ENCODE results near the gene TMEM201. TPM values are rescaled to one million over a fixed set of nuclear protein-coding genes. Genes with fewer than 3 reads are reported as not detected.
A peak's percentile ranks its signal among the peaks of the same experiment; 100 is the strongest.

Gene TMEM201, protein sequence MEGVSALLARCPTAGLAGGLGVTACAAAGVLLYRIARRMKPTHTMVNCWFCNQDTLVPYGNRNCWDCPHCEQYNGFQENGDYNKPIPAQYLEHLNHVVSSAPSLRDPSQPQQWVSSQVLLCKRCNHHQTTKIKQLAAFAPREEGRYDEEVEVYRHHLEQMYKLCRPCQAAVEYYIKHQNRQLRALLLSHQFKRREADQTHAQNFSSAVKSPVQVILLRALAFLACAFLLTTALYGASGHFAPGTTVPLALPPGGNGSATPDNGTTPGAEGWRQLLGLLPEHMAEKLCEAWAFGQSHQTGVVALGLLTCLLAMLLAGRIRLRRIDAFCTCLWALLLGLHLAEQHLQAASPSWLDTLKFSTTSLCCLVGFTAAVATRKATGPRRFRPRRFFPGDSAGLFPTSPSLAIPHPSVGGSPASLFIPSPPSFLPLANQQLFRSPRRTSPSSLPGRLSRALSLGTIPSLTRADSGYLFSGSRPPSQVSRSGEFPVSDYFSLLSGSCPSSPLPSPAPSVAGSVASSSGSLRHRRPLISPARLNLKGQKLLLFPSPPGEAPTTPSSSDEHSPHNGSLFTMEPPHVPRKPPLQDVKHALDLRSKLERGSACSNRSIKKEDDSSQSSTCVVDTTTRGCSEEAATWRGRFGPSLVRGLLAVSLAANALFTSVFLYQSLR
- 10 to 100 TPM; 11.6 to 14.6 (median 11.9) TPM for total RNA-seq

DNA sequence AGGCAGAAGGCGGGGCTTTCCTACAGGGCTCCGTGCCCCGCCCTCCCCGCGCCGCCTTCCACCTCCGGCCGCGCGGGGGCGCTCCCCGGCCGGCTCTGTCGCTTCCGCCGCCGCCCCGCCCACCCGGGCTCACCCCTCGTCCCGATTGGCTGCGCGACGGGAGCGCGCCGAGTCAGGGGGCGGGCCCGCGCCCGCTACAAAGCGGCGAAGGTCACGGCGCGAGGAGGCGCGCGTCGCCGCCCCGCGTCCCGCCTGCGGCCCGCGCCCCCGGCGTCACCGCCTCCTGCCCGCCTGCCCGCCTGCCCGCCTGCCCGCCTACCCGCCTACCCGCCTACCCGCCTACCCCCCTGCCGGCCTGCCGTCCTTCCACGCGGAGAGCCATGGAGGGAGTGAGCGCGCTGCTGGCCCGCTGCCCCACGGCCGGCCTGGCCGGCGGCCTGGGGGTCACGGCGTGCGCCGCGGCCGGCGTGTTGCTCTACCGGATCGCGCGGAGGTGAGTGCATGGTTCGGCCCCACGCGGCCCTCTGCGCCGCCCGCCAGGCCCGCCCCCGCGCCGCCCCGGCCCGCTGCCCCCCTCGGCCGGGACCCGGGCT lies at the start of gene TMEM201:
Gene TMEM201 (plus strand): TSS at position 361 of the 593 bp plus-strand sequence. CDS start 20 bp downstream, at position 381.
- peaks cover 49% of the 10 kb centered on the region for H3K4me1 ChIP-seq
- WGBS = no CpG with 5 or more reads among the region's 94 CpGs
- DNase-seq (ENCODE audit: low spot score in 2 of 2) = peak; percentile 93 to 94

DNA sequence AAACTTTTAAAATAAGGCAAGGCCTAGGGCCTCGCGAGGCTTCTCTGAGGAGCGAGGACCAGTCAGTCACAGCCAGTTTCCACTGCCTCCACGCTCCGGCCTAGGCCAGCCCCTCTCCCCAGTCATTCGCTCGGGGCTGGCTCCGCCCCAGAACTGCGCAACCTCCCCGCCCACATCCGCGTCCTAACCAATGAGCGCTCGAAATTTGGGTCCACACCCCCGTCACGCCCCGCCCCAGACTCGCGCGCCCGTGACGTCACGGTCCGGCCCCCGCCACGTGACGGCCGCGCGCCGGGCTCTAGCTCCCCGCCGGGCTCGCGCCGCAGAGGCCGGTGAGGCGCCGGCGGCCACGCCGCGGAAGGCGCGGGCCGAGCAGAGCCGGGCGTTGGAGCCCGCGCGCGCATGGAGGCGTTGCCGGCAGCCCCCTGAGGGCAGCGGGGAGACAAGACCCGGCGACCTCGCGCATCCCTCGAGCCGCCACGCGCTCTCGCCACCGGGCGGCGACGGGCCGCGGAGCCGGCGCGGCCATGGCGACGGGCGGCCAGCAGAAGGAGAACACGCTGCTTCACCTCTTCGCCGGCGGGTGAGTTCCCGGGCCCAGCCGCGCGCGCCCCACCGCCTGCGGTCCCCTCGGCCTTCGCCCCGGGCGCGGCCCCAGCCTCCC lies 49.4 kb upstream of the TMEM201 start, which contains the start of gene SLC25A33:
Gene SLC25A33 (plus strand): TSS at position 301 of the 664 bp plus-strand sequence. CDS start 227 bp downstream, at position 528.
- DNase-seq (ENCODE audit: low spot score in 2 of 2) = peak; percentile 97 to 99
- peak within 1 kb of the TSS; percentile 80 for H3K4me3 ChIP-seq
- H3K36me3 ChIP-seq = no peaks in the 10 kb centered on the region
- H3K9me3 ChIP-seq = no peaks in the 10 kb centered on the region
- no peak for TF ChIP-seq POLR2AphosphoS5 (IDR thresholded peaks at IDR 0.05)
- TF ChIP-seq EP300 (IDR thresholded peaks at IDR 0.05) = peak; percentile 41
- peak in 1 of 2 donors; percentile 3 for TF ChIP-seq CTCF (IDR thresholded peaks at IDR 0.05)
- TF ChIP-seq POLR2A (IDR thresholded peaks at IDR 0.05) = peak; percentile 85 to 95
- peaks cover 41% of the 10 kb centered on the region for H3K4me1 ChIP-seq
- 2% methylated on average over 28 of the region's 92 CpGs for WGBS
- no peaks in the 10 kb centered on the region for H3K27me3 ChIP-seq
- H3K27ac ChIP-seq = peak within 1 kb of the TSS; percentile 93

More for the DNA sequence above, at the start of gene TMEM201:
- Histone ChIP-seq H3K36me3 (no peaks in the 10 kb centered on the region), H3K4me3 (peak within 1 kb of the TSS; percentile 83), H3K27me3 (no peaks in the 10 kb centered on the region), H3K9me3 (no peaks in the 10 kb centered on the region), H3K27ac (peak within 1 kb of the TSS; percentile 69)
- TF ChIP-seq EP300 (IDR thresholded peaks at IDR 0.05) = no peak
- peak in 1 of 2 donors; percentile 27 for TF ChIP-seq POLR2A (IDR thresholded peaks at IDR 0.05)
- no peak for TF ChIP-seq POLR2AphosphoS5 (IDR thresholded peaks at IDR 0.05)
- peak in 1 of 2 donors; percentile 98 for TF ChIP-seq CTCF (IDR thresholded peaks at IDR 0.05)

- WGBS = 48% methylated on average over 11 of the region's 61 CpGs
- H3K4me3 ChIP-seq = peak overlapping the region; percentile 80
- TF ChIP-seq POLR2AphosphoS5 (IDR thresholded peaks at IDR 0.05) = no peak
- H3K27ac ChIP-seq = peak overlapping the region; percentile 93
- no peaks in the 10 kb centered on the region for H3K9me3 ChIP-seq
- H3K4me1 ChIP-seq = peaks cover 41% of the 10 kb centered on the region
- peak in 1 of 2 donors; percentile 76 for DNase-seq (ENCODE audit: low spot score in 2 of 2)
- H3K27me3 ChIP-seq = no peaks in the 10 kb centered on the region
- H3K36me3 ChIP-seq = no peaks in the 10 kb centered on the region
These were observed 48.7 kb upstream of the TMEM201 start for GRCh38 chr1:9539829-9540550.

- WGBS = 10% methylated on average over 3 of the region's 3 CpGs
- Histone ChIP-seq H3K9me3 (no peaks in the 10 kb centered on the region), H3K27ac (no peak overlapping the region), H3K4me1 (peaks cover 40% of the 10 kb centered on the region), H3K36me3 (no peaks in the 10 kb centered on the region), H3K27me3 (no peaks in the 10 kb centered on the region), H3K4me3 (no peak overlapping the region)
- no peak for TF ChIP-seq POLR2AphosphoS5 (IDR thresholded peaks at IDR 0.05)
- no peak for TF ChIP-seq POLR2A (IDR thresholded peaks at IDR 0.05)
- no peak for TF ChIP-seq EP300 (IDR thresholded peaks at IDR 0.05)
- TF ChIP-seq CTCF (IDR thresholded peaks at IDR 0.05) = no peak
- DNase-seq (ENCODE audit: low spot score in 2 of 2) = no peak
These were observed 46.3 kb upstream of the TMEM201 start for GRCh38 chr1:9542430-9542829.

GRCh38 chr1:9544926-9545325 lies 43.8 kb upstream of the TMEM201 start:
- 79% methylated on average over 3 of the region's 3 CpGs for WGBS
- no peak for DNase-seq (ENCODE audit: low spot score in 2 of 2)
- TF ChIP-seq POLR2A (IDR thresholded peaks at IDR 0.05) (no peak), CTCF (IDR thresholded peaks at IDR 0.05) (no peak), EP300 (IDR thresholded peaks at IDR 0.05) (no peak), POLR2AphosphoS5 (IDR thresholded peaks at IDR 0.05) (no peak)
- H3K36me3 ChIP-seq = no peaks in the 10 kb centered on the region
- H3K27ac ChIP-seq = no peak overlapping the region
- H3K9me3 ChIP-seq = no peaks in the 10 kb centered on the region
- peaks cover 20% of the 10 kb centered on the region for H3K4me1 ChIP-seq
- no peaks in the 10 kb centered on the region for H3K27me3 ChIP-seq
- no peak overlapping the region for H3K4me3 ChIP-seq
